ENCODE data around the gene MAFB. TPM values are rescaled to one million over a fixed set of nuclear protein-coding genes. Genes with fewer than 3 reads are reported as not detected.

MAFB gene
- total RNA-seq, 6 donors from 2014 or later = 34.0 to 81.7 (median 60.5) TPM

DNA sequence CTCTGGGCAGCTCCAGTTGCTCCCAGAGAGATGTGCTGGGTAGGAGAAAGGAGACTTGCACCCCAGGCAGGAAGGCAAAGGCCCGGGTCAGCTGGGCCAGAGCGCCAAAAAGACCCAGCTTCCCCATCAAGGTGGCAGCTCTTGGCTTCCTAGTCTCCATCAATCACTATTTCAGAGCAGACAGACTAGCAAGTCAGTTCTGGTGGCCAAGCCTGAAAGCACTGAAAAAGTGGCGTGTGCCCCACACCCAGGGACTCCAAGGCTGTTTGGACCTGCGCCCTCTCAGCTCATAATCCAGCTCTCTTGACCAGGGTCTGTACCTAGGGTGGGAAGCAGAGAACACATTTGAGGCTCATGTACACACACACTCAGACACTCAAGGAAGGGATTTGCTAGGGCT, 3.7 kb downstream of the MAFB start:
- Histone ChIP-seq H3K27ac (peak overlapping the region in 2 of 4 donors; percentile 82 to 93), H3K27me3 (peaks cover 0 to under 1% (median 0%) of the 10 kb centered on the region in 4 donors), H3K4me1 (peaks cover 31 to 72% (median 42%) of the 10 kb centered on the region in 4 donors), H3K9me3 (no peaks in the 10 kb centered on the region), H3K36me3 (no peaks in the 10 kb centered on the region), H3K4me3 (peak overlapping the region in 3 of 4 donors; percentile 57 to 77 (median 61))
- TF ChIP-seq POLR2AphosphoS5 (IDR thresholded peaks at IDR 0.05) = no peak
- TF ChIP-seq POLR2A (IDR thresholded peaks at IDR 0.05) = no peak
- TF ChIP-seq, protein P1, sequence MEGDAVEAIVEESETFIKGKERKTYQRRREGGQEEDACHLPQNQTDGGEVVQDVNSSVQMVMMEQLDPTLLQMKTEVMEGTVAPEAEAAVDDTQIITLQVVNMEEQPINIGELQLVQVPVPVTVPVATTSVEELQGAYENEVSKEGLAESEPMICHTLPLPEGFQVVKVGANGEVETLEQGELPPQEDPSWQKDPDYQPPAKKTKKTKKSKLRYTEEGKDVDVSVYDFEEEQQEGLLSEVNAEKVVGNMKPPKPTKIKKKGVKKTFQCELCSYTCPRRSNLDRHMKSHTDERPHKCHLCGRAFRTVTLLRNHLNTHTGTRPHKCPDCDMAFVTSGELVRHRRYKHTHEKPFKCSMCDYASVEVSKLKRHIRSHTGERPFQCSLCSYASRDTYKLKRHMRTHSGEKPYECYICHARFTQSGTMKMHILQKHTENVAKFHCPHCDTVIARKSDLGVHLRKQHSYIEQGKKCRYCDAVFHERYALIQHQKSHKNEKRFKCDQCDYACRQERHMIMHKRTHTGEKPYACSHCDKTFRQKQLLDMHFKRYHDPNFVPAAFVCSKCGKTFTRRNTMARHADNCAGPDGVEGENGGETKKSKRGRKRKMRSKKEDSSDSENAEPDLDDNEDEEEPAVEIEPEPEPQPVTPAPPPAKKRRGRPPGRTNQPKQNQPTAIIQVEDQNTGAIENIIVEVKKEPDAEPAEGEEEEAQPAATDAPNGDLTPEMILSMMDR (IDR thresholded peaks at IDR 0.05) = no peak
- no peak for TF ChIP-seq EP300 (IDR thresholded peaks at IDR 0.05)
- ATAC-seq (ENCODE audit: low FRiP score in 2 of 2) (no peak), DNase-seq (no peak)
- whole genome bisulfite sequencing, 2 donors = 80 to 85% methylated on average over 4 of the region's 4 CpGs

DNA sequence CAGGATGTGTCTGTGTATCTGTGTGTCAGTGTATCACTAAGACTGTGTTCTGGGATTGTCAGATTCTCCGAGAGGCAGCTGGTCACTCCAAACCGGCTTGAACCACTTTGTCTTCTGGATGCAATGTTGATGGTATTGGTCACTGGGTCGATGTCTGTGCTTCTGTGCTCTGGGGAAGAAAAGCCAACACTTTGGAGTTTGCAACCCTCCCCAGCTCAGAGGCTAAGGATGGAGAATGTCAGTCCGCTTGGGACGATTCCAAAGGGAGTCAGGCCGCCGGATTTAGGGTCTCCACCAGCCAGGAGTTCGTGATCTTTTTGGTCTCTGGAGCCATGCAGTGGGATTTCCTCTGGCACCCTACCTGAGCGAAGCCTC, 5.2 kb downstream of the MAFB start:
- peak overlapping the region in 2 of 4 donors; percentile 47 to 77 for H3K4me3 ChIP-seq
- no peaks in the 10 kb centered on the region for H3K36me3 ChIP-seq
- ATAC-seq (ENCODE audit: low FRiP score in 2 of 2) (no peak), DNase-seq (no peak)
- H3K9me3 ChIP-seq = no peaks in the 10 kb centered on the region
- peaks cover 24 to 57% (median 37%) of the 10 kb centered on the region in 4 donors for H3K4me1 ChIP-seq
- H3K27ac ChIP-seq = peak overlapping the region in 3 of 4 donors; percentile 45 to 82 (median 64)
- TF ChIP-seq, protein P1 (IDR thresholded peaks at IDR 0.05) = no peak
- TF ChIP-seq EP300 (IDR thresholded peaks at IDR 0.05) = no peak
- TF ChIP-seq POLR2A (IDR thresholded peaks at IDR 0.05) = no peak
- TF ChIP-seq POLR2AphosphoS5 (IDR thresholded peaks at IDR 0.05) = no peak
- H3K27me3 ChIP-seq = no peaks in the 10 kb centered on the region
- WGBS, 2 donors = 54 to 55% methylated on average over 9 of the region's 9 CpGs

- WGBS, 2 donors = 14 to 21% methylated on average over 11 to 54 of the region's 58 CpGs
- Histone ChIP-seq H3K27ac (peak overlapping the region; percentile 45 to 82 (median 66)), H3K9me3 (no peaks in the 10 kb centered on the region), H3K4me3 (peak overlapping the region; percentile 8 to 77 (median 40)), H3K36me3 (no peaks in the 10 kb centered on the region), H3K27me3 (no peaks in the 10 kb centered on the region), H3K4me1 (peaks cover 20 to 52% (median 33%) of the 10 kb centered on the region in 4 donors)
- ATAC-seq (ENCODE audit: low FRiP score in 2 of 2) = peak in 1 of 2 donors; percentile 34
- peak in 1 of 2 donors; percentile 87 for DNase-seq
- peak in 1 of 2 donors; percentile 3 for TF ChIP-seq POLR2AphosphoS5 (IDR thresholded peaks at IDR 0.05)
- peak in 1 of 4 donors; percentile 48 for TF ChIP-seq POLR2A (IDR thresholded peaks at IDR 0.05)
- TF ChIP-seq, protein P1 (IDR thresholded peaks at IDR 0.05) = no peak
- peak in 1 of 4 donors; percentile 25 for TF ChIP-seq EP300 (IDR thresholded peaks at IDR 0.05)
These were observed 5.7 kb downstream of the MAFB start for GRCh38 chr20:40683221-40683893.

- 37 to 46% methylated on average over 15 to 30 of the region's 30 CpGs for WGBS, 2 donors
- ATAC-seq (ENCODE audit: low FRiP score in 2 of 2) (peak; percentile 50 to 52), DNase-seq (peak; percentile 75 to 85)
- Histone ChIP-seq H3K36me3 (no peaks in the 10 kb centered on the region), H3K27me3 (no peaks in the 10 kb centered on the region), H3K4me3 (peak overlapping the region in 3 of 4 donors; percentile 34 to 77 (median 47)), H3K4me1 (peaks cover 11 to 42% (median 27%) of the 10 kb centered on the region in 4 donors), H3K9me3 (no peaks in the 10 kb centered on the region), H3K27ac (peak overlapping the region; percentile 45 to 82 (median 66))
- TF ChIP-seq, protein P1 (IDR thresholded peaks at IDR 0.05) = no peak
- TF ChIP-seq EP300 (IDR thresholded peaks at IDR 0.05) = no peak
- peak in 1 of 4 donors; percentile 38 for TF ChIP-seq POLR2A (IDR thresholded peaks at IDR 0.05)
- no peak for TF ChIP-seq POLR2AphosphoS5 (IDR thresholded peaks at IDR 0.05)
These were observed 6.7 kb downstream of the MAFB start for GRCh38 chr20:40682104-40682981.
